B cell (primary cell): ENCODE data around the gene NELFA. TPM values are rescaled to one million over a fixed set of nuclear protein-coding genes. Genes with fewer than 3 reads are reported as not detected.
"Not testable (repeated sequence)": the region's sequence is repeated elsewhere in the genome, so short reads cannot be mapped to it uniquely, and the experiment has no call there.

ENCODE experiments used
- ATAC-seq: fragments of 200-7000 bp; cut with Tn5 transposase; one replicate; pipeline ENCODE4 v1.10.0; 2021; ENCODE audit warnings: low read depth, mild to moderate bottlenecking, moderate number of reproducible peaks, moderate library complexity
- CTCF ChIA-PET: fragments of 350-600 bp; sonication (Branson Sonifier 250); formaldehyde crosslinking; loops from one replicate; lab custom pipeline; 2021; ENCODE audit warnings: antibody characterized with exemption, inconsistent platforms; lab: Charles Lee
- POLR2A ChIA-PET: fragments of 350-600 bp; sonication (Branson Sonifier 250); formaldehyde crosslinking; loops from one replicate; lab custom pipeline; 2021; ENCODE audit warnings: antibody characterized with exemption; lab: Charles Lee
- DNase-seq: peaks from one replicate; pipeline ENCODE4 v3.0.0; 2013
- H2AFZ ChIP-seq: 2 replicates; pipeline ENCODE4 v1.6.1; 2012; ENCODE audit warnings: mild to moderate bottlenecking, low read depth, low read length; ENCODE audit not compliant: insufficient read depth, poor library complexity, severe bottlenecking
- H3K27ac ChIP-seq, 2 donors: 1 replicate in 1 of 2; 2 replicates in 1 of 2; pipeline ENCODE4 v1.5.1; 2012 to 2013; ENCODE audit warnings: low read length in 2 of 2, mild to moderate bottlenecking in 2 of 2, moderate library complexity in 1 of 2
- H3K27me3 ChIP-seq, 4 experiments: fragments of 200-600 bp in 1 of 4; sonication (generic) in 1 of 4; replicated peaks in 1 of 4; 1 replicate in 2 of 4; 2 replicates in 2 of 4; pipeline versions ENCODE4 v1.6.1 to v1.7.0; 2013 to 2016; ENCODE audit warnings: low read length in 3 of 4, mild to moderate bottlenecking in 2 of 4, mixed read lengths in 1 of 4, moderate library complexity in 1 of 4; ENCODE audit not compliant: insufficient read depth in 4 of 4, control insufficient read depth in 3 of 4; ENCODE audit errors: control extremely low read depth in 1 of 4
- H3K36me3 ChIP-seq, 2 experiments: replicated peaks in 1 of 2; 1 replicate in 1 of 2; 2 replicates in 1 of 2; pipeline versions ENCODE4 v1.6.1 to v1.7.1; 2013; ENCODE audit warnings: low read length in 1 of 2; ENCODE audit not compliant: insufficient read depth in 2 of 2, control insufficient read depth in 1 of 2; ENCODE audit errors: control extremely low read depth in 1 of 2, extremely low read depth in 1 of 2
- H3K4me1 ChIP-seq, 2 donors: fragments of 200-600 bp in 1 of 2; sonication (generic) in 1 of 2; 1 replicate in 1 of 2; 2 replicates in 1 of 2; pipeline versions ENCODE4 v1.5.1 to v1.6.1; 2013 to 2017; ENCODE audit warnings: low read length in 2 of 2; ENCODE audit not compliant: control insufficient read depth in 2 of 2, insufficient read depth in 2 of 2
- H3K4me2 ChIP-seq: replicated peaks from 2 replicates; pipeline ENCODE3; 2012; ENCODE audit warnings: mild to moderate bottlenecking, low read depth, low read length; ENCODE audit not compliant: poor library complexity, severe bottlenecking
- H3K4me3 ChIP-seq, 5 experiments: fragments of 200-600 bp in 1 of 5; sonication (generic) in 1 of 5; 1 replicate in 3 of 5; 2 replicates in 2 of 5; pipeline versions ENCODE4 v1.5.1 to v1.7.0; 2011 to 2016; ENCODE audit warnings: low read length in 4 of 5, mild to moderate bottlenecking in 4 of 5, low read depth in 2 of 5, control low read depth in 1 of 5, moderate library complexity in 1 of 5; ENCODE audit not compliant: insufficient read depth in 1 of 5; ENCODE audit errors: control extremely low read depth in 1 of 5, extremely low read depth in 1 of 5
- H3K79me2 ChIP-seq: fragments of 200-600 bp; sonication (generic); one replicate; pipeline ENCODE4 v1.6.0; 2016; ENCODE audit warnings: low read length; ENCODE audit not compliant: control insufficient read depth, insufficient read depth
- H3K9ac ChIP-seq: fragments of 200-600 bp; sonication (generic); 2 replicates; pipeline ENCODE4 v1.6.1; 2017; ENCODE audit warnings: mild to moderate bottlenecking, low read length, moderate library complexity
- H3K9me3 ChIP-seq, 3 donors: one replicate each; pipeline versions ENCODE4 v1.6.1 to v1.7.1; 2013; ENCODE audit warnings: low read length in 2 of 3; ENCODE audit not compliant: control insufficient read depth in 2 of 3, insufficient read depth in 1 of 3; ENCODE audit errors: control extremely low read depth in 1 of 3
- H4K20me1 ChIP-seq: 2 replicates; pipeline ENCODE4 v1.6.0; 2012; ENCODE audit warnings: mild to moderate bottlenecking, low read length; ENCODE audit not compliant: insufficient read depth, control insufficient read depth, poor library complexity, severe bottlenecking
- H3K27ac Mint-ChIP-seq: one replicate; pipeline ENCODE4 v1.8.0; 2021; ENCODE audit warnings: mixed read lengths
- H3K27me3 Mint-ChIP-seq: one replicate; pipeline ENCODE4 v1.8.0; 2021; ENCODE audit warnings: mixed read lengths
- H3K4me1 Mint-ChIP-seq: one replicate; pipeline ENCODE4 v1.8.0; 2021; ENCODE audit warnings: mixed read lengths
- H3K4me3 Mint-ChIP-seq: one replicate; pipeline ENCODE4 v1.8.0; 2021; ENCODE audit warnings: mixed read lengths
- H3K9me3 Mint-ChIP-seq: one replicate; pipeline ENCODE4 v1.8.0; 2022; ENCODE audit warnings: mixed read lengths; ENCODE audit not compliant: insufficient read depth
- CTCF ChIP-seq: fragments of 200-600 bp; IDR thresholded peaks from one replicate; pipeline ENCODE4 v1.8.0; 2022; ENCODE audit warnings: antibody characterized with exemption, mild to moderate bottlenecking
- EZH2 ChIP-seq: IDR thresholded peaks from 2 replicates; pipeline ENCODE4 v1.6.1; 2012; ENCODE audit warnings: borderline replicate concordance, low read depth, mild to moderate bottlenecking, moderate library complexity, low read length; ENCODE audit not compliant: insufficient read depth, poor library complexity, severe bottlenecking
- WGBS: methylation state at CpG from one replicate; pipeline ENCODE4 v1.1.5; 2013; ENCODE audit warnings: missing lambda C conversion rate; ENCODE audit not compliant: insufficient coverage; 5-methylcytosine and 5-hydroxymethylcytosine counted together
- intact Hi-C: fragments of 100-400 bp; cut with micrococcal nuclease; formaldehyde crosslinking; loops from one replicate; pipeline ENCODE4 v1.10.0; 2022
- polyA plus RNA-seq: library from polyadenylated mRNA; depleted of rRNA; stranded (reverse); fragments of >200 nt; gene quantifications from 2 replicates; pipeline ENCODE4 v1.2.3, GENCODE V29; 2012
- total RNA-seq, 2 donors: library from RNA; stranded (reverse); fragments of 120-200 nt in 1 of 2; gene quantifications; 1 replicate in 1 of 2; 2 replicates in 1 of 2; pipeline versions ENCODE4 v1.2.3 to v1.2.4, GENCODE V29; 2013 to 2022

NELFA gene
- total and polyA plus RNA-seq, 2 donors (not counting 1 experiment from before 2014, with no cell fraction given), result 42.8 to 60.7 TPM

DNA sequence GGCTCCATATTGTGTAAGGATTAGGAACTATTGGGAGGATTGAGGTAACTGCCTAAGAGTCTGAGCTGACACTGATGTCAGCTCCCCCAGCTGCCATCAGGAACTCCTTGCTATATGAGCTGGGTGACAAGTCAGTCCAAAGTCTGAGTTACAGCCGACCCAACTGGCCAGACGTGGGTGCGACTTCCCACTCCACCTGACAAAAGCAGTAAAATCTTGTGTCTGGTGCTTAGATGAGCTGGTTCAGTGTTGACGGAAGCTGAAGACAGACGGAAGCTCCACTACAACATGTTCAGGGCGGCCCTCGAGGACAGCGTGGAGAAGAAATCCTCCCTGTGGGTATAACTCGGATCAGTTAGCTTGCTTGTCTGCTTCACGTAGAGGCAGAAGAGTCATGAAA lies 27.6 kb upstream of the NELFA start:
- no peak for DNase-seq
- ChIA-PET CTCF (no interaction called here), POLR2A (no interaction called here)
- Mint-ChIP-seq H3K4me1 (peaks cover 2% of the 10 kb centered on the region), H3K9me3 (no peaks in the 10 kb centered on the region), H3K27me3 (peaks cover 45% of the 10 kb centered on the region), H3K4me3 (no peak overlapping the region), H3K27ac (no peak overlapping the region)
- no peak for ATAC-seq
- Histone ChIP-seq H3K9ac (no peak overlapping the region), H3K79me2 (no peaks in the 10 kb centered on the region), H3K4me2 (no peak overlapping the region), H3K4me1 (peaks cover 5 to 7% of the 10 kb centered on the region in 2 donors), H4K20me1 (no peaks in the 10 kb centered on the region), H3K27ac (no peak overlapping the region), H3K9me3 (peaks cover 0 to 3% (median 0%) of the 10 kb centered on the region in 3 donors), H3K27me3 (peaks cover 0 to 34% (median 4%) of the 10 kb centered on the region in 4 experiments), H3K4me3 (no peak overlapping the region), H3K36me3 (no peaks in the 10 kb centered on the region), H2AFZ (no peak overlapping the region)
- TF ChIP-seq EZH2 (no peak), CTCF (no peak)
- WGBS, result 95% methylated on average over 8 of the region's 10 CpGs
- intact Hi-C loops, result no loop called here

DNA sequence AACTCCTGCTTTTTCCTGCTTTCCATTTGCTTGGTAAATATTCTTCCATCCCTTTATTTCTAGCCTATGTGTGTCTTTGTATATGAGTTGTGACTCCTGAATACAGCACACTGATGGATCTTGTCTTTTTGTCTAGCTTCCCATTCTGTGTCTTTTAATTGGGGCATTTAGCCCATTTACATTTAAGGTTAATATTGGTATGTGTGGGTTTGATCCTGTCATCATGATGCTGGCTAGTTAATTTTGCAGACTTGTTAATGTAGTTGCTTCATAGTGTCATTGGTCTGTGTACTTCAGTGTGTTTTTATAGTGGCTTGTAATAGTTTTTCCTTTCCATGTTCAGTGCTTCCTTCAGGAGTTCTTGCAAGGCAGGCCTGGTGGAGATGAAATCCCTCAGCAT lies 22.4 kb upstream of the NELFA start:
- H3K27me3 Mint-ChIP-seq, result peaks cover 60% of the 10 kb centered on the region
- H4K20me1 ChIP-seq, POLR2A ChIA-PET, H3K4me1 ChIP-seq, H3K9ac ChIP-seq, H3K4me1 Mint-ChIP-seq, intact Hi-C loops, CTCF ChIA-PET, H3K4me3 Mint-ChIP-seq, H3K79me2 ChIP-seq, H3K36me3 ChIP-seq, H3K27ac Mint-ChIP-seq, DNase-seq, H3K9me3 Mint-ChIP-seq, H3K4me2 ChIP-seq, ATAC-seq, H3K9me3 ChIP-seq, H2AFZ ChIP-seq, H3K4me3 ChIP-seq, H3K27ac ChIP-seq: not testable (repeated sequence)
- peaks cover 0 to 20% (median 2%) of the 10 kb centered on the region in 4 experiments for H3K27me3 ChIP-seq

- H2AFZ ChIP-seq, H3K4me3 ChIP-seq, H3K4me2 ChIP-seq, ATAC-seq, H3K4me1 Mint-ChIP-seq, H3K9ac ChIP-seq, H3K79me2 ChIP-seq, H3K9me3 Mint-ChIP-seq, H3K4me1 ChIP-seq, CTCF ChIA-PET, H3K27ac Mint-ChIP-seq, intact Hi-C loops, H3K36me3 ChIP-seq, POLR2A ChIA-PET, H3K4me3 Mint-ChIP-seq, DNase-seq, H4K20me1 ChIP-seq, H3K27ac ChIP-seq: not testable (repeated sequence)
- H3K27me3 Mint-ChIP-seq, result peaks cover 65% of the 10 kb centered on the region
- H3K9me3 ChIP-seq, result peaks cover 0 to 13% (median 5%) of the 10 kb centered on the region in 3 donors
- peaks cover 0 to 18% (median 5%) of the 10 kb centered on the region in 4 experiments for H3K27me3 ChIP-seq
- 95% methylated on average over 3 of the region's 4 CpGs for WGBS
These were observed 18.3 kb upstream of the NELFA start for GRCh38 chr4:2027120-2027519.
